NCI-H526 (cell line): Measurements from ENCODE around the gene CYFIP1.
A peak's percentile ranks its signal among the peaks of the same experiment; 100 is the strongest.

Source experiments
- DNase-seq, 2 experiments: peaks; one replicate each; lab custom pipeline; 2025; lab: John Stamatoyannopoulos, UW

The CYFIP1 gene

DNA sequence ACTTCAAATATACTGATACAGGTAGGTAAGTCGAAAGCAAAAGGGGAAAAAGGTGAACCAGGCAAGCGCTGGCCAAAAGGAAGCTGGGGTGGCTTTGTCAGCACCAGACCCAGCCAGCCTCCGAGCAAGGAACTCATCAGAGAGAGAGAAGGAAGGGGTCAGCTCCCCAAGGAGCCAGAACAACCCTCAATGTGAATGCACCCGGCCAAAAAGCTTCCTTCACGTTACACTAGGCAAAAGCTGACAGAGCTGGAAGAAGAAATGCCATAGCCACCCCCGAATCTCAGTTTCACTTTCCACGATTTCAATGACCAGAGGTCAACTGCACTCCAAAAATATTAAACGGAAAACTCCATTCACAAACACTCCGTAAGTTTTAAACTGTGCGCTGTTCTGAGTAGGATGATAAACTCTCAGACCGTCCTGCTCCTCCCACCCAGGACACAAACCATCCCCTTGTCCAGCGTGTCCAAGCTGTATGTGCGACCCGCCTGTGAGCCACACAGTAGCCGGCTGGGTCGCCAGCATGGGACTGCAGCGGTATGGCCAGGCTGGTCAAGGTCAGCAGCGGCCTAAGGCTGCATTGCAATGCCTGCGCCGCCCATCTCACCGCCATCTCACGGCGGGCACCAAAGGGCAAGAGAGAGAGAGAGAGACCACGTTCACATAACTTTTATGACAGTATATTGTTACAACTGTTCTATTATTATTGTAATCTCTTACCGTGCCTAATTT is 29.7 kb downstream of the CYFIP1 start:
- no peak for DNase-seq

DNA sequence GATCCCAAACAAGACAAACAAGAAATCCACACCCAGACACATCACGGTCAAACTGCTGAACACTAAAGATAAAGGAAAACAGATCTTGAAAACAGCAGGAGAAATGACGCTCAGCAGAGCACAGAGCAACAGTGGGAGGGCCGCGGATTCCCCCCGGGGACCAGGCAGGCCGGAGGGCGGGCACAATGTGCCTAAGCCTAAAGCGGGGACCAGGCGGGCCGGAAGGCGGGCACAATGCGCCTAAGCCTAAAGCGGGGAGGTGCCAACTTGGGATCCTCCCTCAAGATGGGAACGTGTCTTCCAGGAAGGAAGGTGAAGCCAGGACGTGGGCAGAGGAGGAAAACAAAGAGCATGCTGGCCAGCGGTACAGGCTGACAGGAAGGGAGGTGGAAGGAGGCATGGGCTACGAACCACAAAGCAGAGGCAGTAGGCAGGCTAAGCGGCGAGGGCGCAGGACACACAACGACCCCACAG is 31.1 kb downstream of the CYFIP1 start:
- no peak for DNase-seq

- no peak for DNase-seq
Observed at GRCh38 chr15:22948056-22948455, 32.1 kb downstream of the CYFIP1 start.

DNA sequence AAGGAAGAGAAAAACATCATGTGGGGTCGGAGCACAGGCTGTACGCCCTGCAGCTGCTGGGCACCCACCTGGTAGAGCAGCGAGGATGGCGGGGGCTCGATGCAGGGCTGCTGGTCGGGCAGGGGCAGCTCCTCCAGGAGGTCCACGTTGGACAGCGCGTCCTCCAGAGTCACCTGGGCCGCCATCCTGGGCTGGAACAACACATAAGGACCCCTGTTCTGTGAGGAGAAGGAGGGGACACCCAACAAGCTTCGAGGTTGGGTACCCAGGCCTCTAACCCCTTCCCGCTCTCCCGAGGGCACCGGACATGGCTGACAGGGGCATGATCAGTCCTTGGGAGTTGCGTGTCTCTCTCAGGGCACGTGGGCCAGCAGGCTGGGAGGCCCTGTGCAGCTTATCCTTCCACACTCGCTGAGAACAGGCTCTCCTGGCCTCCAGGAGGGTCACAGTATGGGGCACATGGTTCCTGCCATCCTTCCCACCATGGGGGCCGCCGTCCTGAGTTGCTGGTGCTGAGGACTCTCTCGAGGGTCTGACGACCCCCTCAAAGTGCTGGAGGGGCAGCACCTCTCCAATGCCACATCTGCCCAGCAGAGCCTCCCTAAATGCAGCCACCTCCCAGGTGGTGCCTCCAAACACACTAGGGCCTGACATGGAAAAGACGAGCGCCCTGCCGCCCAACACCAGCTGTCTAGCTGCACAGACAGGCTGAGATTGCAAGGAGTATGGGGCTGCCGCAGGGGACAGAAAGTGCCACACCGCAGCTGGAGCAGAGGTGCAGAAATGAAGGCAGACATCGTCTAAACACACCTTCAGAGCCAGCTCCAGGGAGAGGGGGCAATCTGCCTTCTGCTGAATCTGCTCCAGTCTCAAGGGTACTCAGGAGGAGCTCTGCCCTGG is 32.8 kb downstream of the CYFIP1 start:
- no peak for DNase-seq

- no peak for DNase-seq
Observed at GRCh38 chr15:22945071-22945470, 35.1 kb downstream of the CYFIP1 start.

DNA sequence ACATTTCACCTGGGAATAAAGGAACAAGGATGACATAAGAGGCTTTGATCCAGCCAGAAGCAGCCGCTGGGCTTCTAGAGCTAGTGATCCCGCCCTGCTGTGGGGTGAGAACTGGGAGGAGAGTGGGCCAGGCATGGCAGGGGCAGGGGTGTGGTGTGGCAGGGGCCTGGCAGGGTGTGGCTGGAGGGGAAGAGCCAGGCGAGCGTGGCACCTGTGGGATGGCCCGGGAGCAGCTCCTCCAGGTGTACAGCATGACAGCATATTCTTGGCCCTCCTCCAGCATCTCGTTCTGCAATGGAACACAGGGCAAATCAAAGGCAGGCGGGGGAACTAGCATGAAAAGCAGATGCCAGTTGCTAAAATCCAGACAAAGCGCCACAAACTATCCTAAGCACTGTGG is 35.5 kb downstream of the CYFIP1 start:
- no peak for DNase-seq

DNA sequence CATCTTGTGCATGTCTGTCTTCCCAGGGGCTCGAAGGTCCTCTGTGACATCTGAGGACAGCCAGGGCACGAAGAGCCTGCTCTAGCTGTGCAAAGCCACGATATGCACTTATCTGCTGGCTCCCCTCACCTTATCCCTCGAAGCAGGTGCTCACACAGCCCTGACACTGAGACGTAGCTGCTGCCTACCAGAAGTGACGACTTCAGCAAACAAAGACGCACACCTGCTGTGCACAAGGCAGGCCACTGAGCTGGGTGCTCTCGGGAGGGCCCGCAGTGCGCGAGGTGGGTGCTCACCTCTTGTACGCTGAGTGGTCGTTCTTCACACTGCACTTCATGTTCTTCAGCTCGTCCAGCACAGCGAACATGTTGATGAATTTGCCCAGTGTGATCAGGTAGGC is 37.3 kb downstream of the CYFIP1 start:
- DNase-seq, result no peak

- no peak for DNase-seq
Observed at GRCh38 chr15:22942306-22942855, 37.8 kb downstream of the CYFIP1 start.

GRCh38 chr15:22941179-22941578 is 39.0 kb downstream of the CYFIP1 start:
- DNase-seq, result no peak

DNA sequence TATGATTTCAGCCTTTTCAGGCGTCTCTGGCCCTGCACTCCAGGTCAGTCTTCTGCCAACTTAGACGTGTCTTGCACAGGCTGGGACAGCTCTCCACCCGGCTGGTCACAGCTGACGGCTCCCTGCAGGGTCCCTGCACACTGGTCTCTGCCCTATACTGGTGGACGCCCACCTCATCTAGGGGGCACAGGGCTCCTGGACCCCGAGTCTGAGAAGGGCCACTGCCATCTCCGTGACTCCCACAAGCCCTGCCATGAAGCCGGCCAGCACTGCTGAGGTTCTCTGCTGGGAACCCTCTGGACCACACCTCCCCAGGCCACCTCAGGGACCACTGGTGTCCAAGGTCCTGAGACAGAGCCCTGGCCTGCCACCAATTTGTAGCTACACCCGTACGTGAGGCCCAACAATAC is 40.5 kb downstream of the CYFIP1 start:
- DNase-seq, result no peak

DNA sequence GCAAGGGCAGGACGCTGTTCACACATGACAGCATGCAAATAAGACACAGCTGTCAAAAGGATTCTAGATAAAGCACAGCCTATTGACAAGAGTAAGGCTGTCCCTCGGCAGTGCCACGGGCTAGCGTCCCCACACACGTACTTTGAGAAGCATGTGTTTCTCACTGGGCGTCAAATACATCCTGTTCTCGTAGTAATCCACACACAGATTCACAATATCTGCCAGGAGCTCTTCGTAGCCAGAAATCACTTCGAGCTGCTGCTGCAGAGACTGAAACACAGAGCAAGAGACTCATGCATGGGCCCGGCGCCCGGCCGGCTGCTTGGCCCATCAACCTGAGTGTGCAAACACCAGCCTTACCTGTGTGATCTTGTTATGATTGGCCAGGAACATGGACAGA is 41.1 kb downstream of the CYFIP1 start:
- peak in 1 of 2 experiments; percentile 23 for DNase-seq

GRCh38 chr15:22936577-22937472 is 43.3 kb downstream of the CYFIP1 start:
- no peak for DNase-seq

GRCh38 chr15:22933641-22934061 is 46.5 kb downstream of the CYFIP1 start:
- no peak for DNase-seq

DNA sequence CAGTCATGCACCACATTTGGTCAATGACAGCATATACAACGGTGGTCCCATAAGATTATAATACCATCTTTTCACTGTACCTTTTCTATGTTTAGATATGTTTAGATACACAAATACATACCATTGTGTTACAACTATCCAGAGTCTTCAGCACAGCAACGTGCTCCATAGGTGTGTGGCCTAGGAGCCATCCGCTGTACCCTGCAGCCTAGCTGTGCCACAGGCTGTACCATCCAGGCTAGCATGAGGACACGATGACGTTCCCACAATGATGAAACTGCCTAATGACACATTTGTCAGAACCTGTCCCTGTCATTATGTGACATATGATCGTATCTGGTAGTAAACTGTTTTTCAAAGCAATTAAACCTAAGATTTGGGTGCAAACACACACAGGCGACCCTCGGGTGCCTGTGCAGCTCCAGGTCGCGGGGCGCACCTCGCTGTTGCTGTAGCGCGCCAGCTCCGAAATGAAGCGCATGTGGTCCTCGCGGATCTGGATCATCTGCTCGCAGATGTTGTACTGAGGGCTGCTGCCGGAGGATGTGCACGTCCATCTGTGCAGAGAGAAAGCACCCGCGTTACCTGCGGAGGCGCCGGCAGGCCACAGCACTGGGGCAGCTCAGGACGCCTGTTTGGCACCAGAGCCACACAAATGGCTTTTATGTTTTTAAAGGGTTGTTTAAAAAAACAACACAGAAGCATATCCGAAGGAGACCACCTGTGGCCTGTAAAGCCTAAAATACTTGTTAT is 48.2 kb downstream of the CYFIP1 start:
- no peak for DNase-seq

DNA sequence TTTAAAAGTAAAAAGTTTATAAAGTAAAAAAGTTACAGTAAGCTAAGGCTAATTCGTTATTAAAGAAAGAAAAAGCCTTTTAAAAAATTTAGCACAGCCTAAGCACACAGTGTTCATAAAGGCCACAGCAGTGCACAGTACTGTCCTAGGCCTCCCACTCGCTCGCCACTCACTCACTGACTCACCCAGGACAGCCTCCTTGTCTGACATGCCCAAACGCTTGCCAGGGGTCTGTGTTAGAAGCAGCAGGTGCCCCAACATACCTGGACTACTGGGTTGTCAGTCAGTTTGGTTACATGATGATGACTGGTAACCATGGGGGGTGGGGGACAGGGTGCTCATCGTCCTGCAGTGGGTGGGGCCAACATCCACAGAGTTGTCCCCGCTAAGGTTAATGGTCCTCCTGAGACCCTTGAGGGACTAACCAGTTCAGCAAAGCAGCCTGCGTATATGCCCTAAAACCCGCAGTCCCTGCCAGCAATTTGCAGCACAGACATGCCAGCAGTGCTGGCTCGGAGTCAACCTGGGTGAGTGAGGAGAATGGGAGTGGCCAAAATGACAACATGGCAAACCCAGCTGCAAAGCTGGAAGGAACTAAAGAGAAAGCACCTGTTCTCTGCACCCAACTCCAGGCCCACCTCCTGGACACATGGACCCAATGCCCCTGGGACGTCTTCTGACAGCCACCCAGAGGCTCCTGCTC is 49.2 kb downstream of the CYFIP1 start:
- DNase-seq, result no peak

DNA sequence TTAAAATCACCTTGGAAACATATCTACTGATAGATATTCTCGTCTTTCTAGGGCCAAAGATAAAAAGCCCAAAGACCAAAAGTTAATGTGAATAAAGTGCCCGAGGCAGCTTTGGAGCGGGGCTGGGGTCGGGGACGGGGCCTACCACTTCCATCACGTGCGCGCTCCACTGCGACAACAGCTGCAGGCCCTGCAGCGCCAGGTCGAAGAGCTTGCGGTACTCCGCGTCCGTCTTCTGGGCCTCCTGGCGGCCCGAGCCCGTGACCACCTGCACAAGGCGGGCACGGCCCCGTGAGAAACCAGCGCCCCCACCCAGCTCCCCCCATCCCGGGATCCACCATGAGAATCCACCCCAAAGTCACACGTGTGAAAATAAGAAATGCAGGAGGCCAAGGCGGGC is 52.4 kb downstream of the CYFIP1 start:
- DNase-seq, result no peak

DNA sequence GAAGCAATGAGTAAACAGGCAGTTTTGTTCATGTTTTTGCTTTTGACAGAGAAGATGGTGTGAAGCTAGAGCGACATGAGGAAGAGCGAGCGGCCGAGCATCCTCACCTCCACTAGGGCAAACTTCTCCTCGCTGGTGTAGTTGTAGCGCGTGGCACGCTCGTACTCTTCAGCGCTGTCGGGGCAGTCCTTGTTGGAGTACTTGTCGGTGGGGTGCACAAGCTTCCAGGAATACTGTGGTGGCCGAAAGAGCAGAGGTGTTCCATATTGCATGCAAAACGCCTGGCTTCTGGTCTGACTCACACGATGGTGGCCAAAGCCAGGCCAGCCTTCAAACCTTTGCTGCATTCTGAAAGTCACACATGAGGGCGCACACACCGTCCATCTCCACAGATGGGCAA is 54.3 kb downstream of the CYFIP1 start:
- DNase-seq, result no peak

- DNase-seq, result no peak
Observed at GRCh38 chr15:22922003-22922402, 58.2 kb downstream of the CYFIP1 start.

DNA sequence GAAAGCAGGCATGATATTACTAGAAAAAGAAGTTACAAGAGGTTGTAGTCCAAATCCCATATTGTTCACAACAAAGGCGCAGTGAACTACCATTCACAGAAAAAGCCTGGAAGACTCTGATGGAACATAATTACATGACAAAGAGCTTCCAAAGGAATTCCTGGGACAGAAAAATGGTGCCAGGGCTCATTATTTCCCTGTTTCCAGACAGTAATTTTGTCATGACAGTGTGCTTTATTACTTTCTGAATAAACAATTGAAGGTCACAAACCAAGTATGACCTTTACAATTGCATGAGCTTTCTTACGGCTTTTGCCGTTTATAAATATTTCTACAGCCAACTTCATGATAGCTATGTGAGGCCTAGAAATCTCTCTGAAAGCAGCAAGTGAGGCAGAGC is 61.0 kb downstream of the CYFIP1 start:
- no peak for DNase-seq

DNA sequence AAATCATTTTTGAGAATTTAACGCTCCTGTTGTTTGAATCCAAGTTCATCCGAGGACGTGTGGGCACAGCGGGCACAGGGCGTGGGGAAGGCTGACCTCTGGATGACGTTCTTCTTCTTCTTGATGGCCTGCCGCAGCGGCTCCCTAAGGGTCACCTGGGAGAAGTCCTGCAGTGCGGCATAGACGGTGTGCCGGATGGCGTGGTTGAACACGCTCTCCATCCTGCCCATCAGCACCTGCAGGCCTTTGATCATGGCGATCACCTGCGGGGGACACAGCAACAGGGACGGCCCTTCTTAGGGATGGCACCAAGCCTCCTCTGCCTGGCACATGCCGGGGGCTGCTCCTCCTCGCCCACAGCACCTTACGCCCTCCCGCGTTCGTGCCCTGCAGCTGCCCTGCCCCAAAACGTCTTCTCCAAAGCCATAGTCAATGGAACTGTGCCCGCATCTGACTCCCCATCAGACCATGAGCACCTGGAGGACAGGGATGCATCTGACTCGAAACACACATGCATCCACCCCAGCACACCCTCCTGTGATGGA is 61.5 kb downstream of the CYFIP1 start:
- no peak for DNase-seq
